ENCODE data around the gene TXNL1.

The TXNL1 gene

GRCh38 chr18:56652802-56653201 lies 14.4 kb upstream of the TXNL1 start:
- DNase-seq (ENCODE audit: low read depth) = no peak
- TF ChIP-seq CTCF (conservative IDR thresholded peaks at IDR 0.05; ENCODE audit: low read depth, low read length) = no peak
- H3K4me3 ChIP-seq (ENCODE audit: low read depth, low read length) = no peak overlapping the region

- DNase-seq (ENCODE audit: low read depth) = no peak
- H3K4me3 ChIP-seq (ENCODE audit: low read depth, low read length) = peak overlapping the region; percentile 77
- no peak for TF ChIP-seq CTCF (conservative IDR thresholded peaks at IDR 0.05; ENCODE audit: low read depth, low read length)
Measured at GRCh38 chr18:56651771-56652092, 13.3 kb upstream of the TXNL1 start.

- peak; percentile 99 for DNase-seq (ENCODE audit: low read depth)
- TF ChIP-seq CTCF (conservative IDR thresholded peaks at IDR 0.05; ENCODE audit: low read depth, low read length) = no peak
- peak within 1 kb of the TSS; percentile 77 for H3K4me3 ChIP-seq (ENCODE audit: low read depth, low read length)
Measured at GRCh38 chr18:56650944-56651770, 12.8 kb upstream of the TXNL1 start, which contains the start of gene WDR7. Gene WDR7, plus strand, starts transcription at chr18:56651359. Its CDS starts 21,157 bp downstream, at chr18:56672516.

- H3K4me3 ChIP-seq (ENCODE audit: low read depth, low read length) = no peak overlapping the region
- TF ChIP-seq CTCF (conservative IDR thresholded peaks at IDR 0.05; ENCODE audit: low read depth, low read length) = no peak
- DNase-seq (ENCODE audit: low read depth) = peak; percentile 84
Measured at GRCh38 chr18:56649996-56650395, 11.6 kb upstream of the TXNL1 start.

- no peak overlapping the region for H3K4me3 ChIP-seq (ENCODE audit: low read depth, low read length)
- no peak for TF ChIP-seq CTCF (conservative IDR thresholded peaks at IDR 0.05; ENCODE audit: low read depth, low read length)
- DNase-seq (ENCODE audit: low read depth) = no peak
Measured at GRCh38 chr18:56647951-56648893, 9.8 kb upstream of the TXNL1 start.

- TF ChIP-seq CTCF (conservative IDR thresholded peaks at IDR 0.05; ENCODE audit: low read depth, low read length) = no peak
- DNase-seq (ENCODE audit: low read depth) = no peak
- H3K4me3 ChIP-seq (ENCODE audit: low read depth, low read length) = no peak overlapping the region
Measured at GRCh38 chr18:56647071-56647470, 8.7 kb upstream of the TXNL1 start.
